HG03159 (cell line): ENCODE results near the gene CCDC83.
A peak's percentile ranks its signal among the peaks of the same experiment; 100 is the strongest.

ENCODE experiments used
- ATAC-seq: cut with Tn5 transposase; IDR thresholded peaks from one replicate; pipeline ENCODE4 v1.9.1; 2021; ENCODE audit warnings: mild to moderate bottlenecking, moderate library complexity; ENCODE audit not compliant: unreplicated experiment

Gene CCDC83

DNA sequence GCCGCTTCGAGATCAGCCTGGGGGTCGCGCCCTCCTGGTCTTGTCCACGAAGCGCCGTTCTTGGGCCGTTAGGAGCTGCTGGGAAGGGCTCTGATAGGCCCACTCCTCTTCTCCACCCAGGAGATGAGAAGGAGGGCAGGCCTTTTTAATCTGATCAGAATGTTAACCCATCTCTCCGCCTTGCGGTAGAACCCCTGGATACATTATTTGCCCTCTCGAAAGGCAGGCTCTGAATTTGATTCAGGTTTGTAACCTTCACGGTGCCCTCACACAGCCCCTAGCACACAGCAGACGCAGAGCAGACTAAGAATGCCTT is at the start of gene CCDC83:
Gene CCDC83 (plus strand): TSS at position 43 of the 316 bp plus-strand sequence. CDS start 9,741 bp downstream, outside the sequence.
- no peak for ATAC-seq

DNA sequence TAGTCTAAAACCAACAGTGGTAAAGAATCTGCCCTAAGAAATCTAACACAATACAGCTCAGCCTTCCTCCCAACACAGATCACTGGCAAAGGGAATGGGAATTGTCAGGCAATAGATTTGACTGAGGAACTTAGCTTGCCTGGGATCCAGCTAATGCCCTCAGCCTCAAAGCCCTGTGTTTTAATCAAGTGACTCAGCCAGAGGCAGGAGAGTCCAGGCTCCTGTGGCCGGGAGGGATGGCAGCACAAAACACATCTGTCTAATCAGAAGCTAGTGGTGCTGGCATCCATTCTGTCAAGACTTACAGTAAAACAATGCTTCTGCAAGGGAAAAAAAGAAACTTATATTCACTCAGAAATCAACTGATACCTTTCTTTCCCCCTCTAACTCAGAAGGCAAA is 49.8 kb upstream of the CCDC83 start:
- no peak for ATAC-seq

DNA sequence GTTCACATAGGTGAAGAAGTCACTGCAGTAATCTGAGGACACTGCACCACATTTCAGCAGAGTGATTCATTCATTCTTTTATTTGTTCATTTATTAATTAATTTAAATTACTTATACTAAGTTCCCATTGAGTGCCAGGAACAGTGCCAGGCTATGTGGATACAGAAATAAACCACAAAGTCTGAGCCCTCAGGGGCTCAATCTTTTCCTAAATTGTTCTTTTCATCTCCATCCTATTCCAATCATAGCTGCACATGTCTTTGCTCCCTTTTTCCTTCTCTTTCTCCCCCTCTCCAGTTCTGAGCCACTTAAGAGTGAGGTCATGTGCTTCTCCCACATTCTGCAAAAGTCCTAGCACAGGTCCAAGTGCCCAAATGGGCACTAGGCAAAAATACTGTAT is 49.2 kb upstream of the CCDC83 start:
- ATAC-seq, result no peak

DNA sequence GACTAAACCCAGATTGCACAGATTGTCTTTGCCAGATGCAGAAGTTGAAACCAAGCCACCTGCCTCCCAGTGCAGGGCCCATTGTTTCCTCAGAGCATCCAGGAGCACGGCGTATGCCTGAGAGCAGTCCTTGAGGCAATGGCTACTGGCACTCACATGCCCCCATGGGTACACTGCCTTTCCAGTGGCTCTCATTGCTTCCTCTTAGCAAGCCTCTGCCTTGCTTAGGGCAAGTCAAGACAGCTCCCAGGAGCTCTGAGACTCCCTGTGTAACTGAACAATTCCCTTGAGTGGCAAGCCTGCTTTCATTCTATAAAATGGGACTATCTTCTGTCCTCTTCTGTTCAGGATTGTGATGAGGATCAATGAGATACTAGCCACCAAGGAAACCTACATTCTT is 48.3 kb upstream of the CCDC83 start:
- ATAC-seq, result no peak

DNA sequence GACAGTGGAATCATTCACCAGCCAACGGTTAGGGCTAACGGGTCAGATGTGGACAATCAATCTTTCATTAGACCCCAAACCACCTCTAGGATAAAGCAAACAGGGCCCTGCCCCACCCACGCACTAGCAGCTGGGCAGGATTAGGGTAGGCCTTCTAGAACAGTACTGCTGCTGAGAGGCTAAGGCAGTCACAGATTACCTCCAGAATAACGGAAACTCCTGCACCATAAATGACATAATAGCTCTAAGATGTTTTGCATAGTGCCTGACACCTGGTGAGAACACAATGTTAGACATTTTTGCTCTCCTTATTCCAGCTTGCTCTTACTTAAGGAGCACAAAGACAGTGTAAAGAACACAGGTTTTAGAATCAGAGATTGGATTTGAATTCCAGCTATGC is 46.0 kb upstream of the CCDC83 start:
- ATAC-seq, result peak; percentile 66

DNA sequence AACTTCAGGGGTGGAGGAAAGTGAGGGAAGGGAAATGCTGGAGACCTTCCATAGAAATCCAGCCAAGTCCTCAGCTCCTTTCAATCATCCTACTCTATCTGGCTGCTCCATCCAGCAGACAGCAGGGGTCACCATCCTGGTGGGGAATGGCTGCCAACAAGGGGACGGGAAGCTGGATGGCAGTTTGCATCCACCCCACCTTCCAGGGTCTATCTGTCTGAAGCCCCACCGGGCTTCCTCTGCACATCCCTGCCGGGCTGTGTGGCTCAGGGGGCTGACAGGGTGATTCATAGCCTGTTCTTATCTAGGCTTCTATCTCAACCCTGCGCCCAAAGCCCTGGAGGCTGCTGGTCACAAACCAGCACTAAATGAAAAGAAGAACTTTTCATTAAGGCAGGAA is 45.3 kb upstream of the CCDC83 start:
- ATAC-seq, result no peak

DNA sequence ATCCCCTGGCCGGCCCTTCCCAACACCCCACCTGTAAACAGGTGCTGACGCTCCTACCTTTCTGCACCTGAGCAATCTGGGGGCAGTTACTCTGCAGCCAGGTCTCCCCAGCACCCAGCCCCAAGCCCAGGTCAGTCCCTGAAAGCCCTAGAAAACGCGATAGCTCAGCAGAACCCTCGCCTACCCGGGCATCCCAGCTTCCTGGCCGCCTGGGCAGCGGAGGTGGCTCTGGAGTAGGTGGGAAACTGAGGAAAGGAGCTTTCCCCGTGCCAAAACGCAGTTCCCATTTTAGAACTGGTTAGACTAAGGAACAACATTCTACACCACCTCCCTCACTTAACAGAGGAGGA is 44.7 kb upstream of the CCDC83 start:
- no peak for ATAC-seq

DNA sequence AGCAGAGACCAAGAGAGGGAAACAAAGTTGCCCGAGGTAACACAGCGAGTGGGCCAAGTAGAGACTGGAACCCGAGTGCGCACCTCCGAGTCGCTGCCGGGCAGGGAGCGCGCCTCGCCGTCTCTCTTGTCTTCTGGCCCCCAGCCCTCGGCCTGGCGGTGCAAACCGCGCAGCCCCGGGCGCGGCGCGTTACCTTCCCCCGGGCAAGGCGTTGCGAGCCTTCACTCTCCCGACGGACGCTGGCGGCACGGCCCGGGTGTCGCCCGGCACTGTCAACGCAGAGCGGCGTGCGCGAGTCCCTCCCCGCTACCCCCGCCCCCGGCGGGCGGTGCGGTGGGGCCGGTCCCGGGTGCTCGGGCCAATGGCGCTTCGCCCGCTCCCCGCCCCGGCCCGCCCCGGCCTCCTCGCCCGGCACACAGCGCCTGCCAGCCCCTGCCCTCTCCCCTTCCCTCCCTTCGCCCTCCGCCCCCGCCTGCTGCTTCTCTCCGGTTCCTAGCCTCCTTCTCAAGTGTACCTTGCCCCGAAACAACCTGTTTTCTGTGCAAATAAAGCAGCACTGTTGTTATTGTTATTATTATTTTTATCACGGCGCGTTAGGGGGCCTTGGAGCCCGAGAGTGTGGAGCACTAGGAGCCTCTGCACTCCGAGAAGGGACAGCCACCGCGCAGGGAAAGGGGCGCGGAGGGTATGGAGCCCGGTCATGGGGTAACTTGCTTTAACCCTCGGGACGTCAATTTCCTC is 44.1 kb upstream of the CCDC83 start, which contains the start of gene SYTL2:
Gene SYTL2 (minus strand): TSS at position 271 of the 741 bp plus-strand sequence. CDS start 53,416 bp downstream, outside the sequence.
- peak; percentile 85 for ATAC-seq

DNA sequence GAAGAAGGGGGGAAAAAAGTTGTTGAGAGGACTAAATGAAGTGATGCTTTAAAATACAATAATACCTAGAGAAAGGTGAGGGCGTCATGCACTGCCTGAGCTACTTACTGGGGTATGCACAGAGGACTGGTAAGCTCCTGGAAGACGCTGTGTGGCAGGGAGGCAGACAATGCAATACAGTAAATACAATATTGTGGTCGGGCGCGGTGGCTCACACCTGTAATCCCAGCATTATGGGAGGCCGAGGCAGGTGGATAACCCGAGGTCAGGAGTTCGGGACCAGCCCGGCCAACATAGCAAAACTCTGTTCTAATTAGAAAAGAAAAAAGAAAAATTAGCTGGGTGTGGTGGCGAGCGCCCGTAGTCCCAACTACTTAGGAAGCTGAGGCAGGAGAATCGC is 43.6 kb upstream of the CCDC83 start:
- ATAC-seq, result no peak

DNA sequence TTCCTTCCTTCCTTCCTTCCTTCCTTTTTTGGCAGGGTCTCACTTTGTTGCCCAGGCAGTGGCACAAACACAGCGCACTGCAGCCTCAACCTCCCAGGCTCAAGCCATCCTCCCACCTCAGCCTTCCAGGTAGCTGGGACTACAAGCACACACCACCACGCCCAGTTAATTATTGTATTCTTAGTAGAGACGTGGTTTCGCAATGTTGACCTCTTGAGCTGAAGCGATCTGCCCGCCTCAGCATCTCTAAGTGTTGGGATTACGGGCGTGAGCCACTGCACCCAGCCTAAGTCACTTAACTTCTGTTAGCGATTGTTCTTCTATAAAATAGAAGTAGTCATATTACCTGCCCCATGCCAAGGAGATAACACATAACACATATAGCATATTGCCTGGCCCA is 41.5 kb upstream of the CCDC83 start:
- ATAC-seq, result no peak

DNA sequence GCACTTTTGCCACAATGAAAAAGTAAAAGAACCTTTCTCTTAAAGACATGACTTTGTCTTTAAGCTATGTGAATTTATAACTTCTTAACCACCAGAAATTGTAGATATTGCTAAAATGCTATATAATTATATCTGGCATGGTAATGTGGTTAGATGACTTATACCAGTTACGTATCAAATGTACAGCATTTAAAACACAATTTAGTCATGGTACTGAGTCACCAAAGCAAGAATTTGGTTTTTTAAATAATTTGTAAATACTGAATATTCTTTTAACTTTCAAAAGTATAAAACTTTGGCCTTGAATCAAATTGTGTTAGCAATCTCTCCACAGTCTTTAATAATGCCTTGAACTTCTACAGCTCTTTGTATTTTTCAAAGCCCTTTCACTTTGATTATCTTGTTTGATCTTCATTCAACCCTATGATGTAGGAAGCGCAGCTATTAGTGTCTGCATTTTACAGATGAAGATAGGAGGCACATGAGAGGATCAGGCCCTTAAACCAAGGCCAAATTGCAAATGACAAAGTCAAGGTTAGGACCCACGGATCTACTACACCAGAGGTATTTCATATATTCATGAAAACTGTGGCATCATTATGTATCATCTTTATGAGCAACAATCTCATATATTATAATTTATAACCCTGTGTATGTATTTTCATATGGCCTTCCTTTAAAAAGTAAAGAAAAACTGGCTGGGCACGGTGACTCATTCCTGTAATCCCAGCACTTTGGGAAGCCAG is 39.8 kb upstream of the CCDC83 start:
- no peak for ATAC-seq

DNA sequence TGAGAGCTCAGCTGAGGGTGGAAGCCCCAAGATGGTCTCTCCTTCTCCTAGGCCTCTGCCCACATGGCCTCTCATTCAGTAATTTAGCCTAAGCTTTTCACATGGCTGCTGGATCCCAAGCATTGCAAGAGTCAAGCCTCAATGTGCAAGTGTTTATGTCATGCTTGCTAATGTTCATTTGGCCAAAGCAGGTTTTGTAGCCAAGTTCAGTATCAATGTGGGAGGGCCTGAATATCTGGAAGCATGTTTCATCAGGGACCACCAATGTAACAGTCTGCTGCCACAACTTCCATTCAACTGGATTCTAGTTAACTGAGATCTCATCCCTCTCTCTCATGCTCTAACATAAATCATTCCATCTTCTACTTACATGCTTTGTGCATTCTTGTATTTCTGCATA is 35.7 kb upstream of the CCDC83 start:
- ATAC-seq, result no peak

DNA sequence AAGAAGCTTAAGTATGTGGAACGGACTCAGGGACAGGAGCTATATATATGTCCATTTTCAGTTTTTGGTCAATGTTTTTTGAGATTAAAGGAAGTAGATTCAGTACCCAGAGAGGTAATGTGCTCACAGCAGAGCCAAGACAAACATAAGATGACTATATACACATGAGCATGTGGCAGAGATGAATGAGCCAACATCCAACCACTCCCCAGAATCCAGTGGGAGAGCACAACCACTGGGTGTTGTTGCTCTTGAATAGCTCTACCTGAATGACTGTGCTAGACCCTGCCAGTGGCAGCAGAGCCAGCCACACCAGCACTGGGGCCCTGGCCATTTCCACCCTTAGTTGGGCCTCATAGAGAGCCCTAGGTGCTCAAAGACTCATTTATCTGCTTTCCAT is 33.5 kb upstream of the CCDC83 start:
- ATAC-seq, result no peak

DNA sequence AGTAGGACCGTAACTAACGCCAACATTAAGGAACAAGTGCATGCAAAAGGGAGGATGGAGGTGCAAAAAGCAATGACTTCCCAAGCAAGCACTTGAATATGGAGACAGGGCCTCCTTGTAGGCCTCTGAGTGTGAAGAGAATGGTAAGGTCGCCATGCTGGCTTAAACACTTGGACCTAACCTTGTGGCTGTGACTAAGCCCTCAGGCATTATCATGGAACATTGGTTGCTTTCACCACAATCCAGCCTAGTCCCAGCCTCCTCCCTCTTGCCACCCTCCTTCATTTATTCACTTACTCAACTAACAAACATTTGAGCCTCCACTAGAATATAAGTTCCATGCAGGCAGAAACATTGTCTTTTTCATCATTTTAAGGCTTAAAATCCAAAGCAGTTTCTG is 32.4 kb upstream of the CCDC83 start:
- ATAC-seq, result no peak

DNA sequence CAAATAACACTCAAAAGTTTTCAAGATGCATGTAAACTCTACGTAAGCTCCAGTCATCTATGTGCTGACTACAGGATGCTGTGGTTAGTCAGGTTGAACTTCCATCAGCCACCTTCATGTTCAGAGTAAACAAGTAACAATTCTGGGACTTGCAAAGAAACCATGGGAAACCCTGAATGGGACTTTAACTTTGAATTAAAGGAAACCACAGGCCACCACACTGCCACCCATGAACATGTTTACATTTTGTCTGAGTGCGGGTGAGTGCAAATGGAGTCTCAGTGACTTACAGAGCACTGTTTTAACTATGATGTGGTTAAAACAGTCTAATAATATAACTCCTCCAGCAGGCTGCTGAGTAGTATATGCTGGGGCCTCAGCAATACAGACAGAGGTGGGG is 31.4 kb upstream of the CCDC83 start:
- no peak for ATAC-seq

DNA sequence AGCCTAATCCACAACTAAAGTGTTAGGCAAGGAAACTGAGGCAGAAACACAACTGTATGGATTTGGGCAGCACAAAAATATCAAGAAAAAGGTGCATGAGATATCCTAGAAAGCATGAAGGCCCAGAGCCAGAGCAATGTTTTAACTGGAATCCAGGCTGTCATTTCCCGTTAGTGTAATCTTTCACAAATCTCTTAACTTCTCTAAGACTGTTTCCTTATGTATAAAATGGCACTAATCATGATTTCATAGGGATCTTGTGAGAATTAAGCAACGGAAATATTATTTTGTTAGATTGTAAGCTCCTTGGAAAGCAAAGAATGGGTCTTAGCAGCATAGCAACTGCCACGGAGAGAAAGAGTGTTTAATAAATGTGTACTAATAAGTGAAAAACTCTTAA is 29.6 kb upstream of the CCDC83 start:
- no peak for ATAC-seq

DNA sequence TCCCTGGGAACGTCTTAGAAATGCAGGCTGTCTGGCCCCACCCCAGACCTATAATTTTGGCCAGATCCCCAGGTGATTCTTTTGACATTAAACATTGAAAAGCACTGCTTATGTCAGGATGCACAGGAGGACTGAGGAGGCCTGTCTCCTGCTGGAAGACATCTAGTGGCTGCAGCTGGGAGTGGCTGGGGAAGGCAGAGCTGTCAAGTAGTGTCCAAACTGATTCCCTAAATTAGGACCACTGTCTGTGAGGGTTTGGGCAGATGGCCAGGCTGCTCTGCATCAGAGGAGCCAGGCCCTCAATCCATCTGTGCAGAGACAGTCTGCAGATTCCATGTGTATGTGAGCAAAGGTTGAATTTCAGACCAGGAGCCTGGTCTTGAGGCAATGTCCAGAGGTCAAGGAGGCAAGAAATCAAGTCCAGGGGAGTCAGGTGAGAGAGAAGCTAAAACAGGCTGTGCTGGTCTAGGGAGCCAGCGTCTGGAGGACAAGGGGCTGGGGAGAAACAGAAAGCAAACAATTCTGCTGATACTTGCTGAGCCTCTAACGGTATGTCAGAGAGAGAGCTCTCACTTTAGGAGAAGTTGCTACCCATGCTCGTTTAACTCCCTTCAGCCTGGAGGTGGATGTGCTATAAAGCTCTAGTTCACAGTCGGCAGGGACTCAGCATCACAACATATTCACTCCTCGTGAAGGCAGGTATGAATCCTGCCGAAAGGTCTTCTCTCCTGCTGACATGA is 28.9 kb upstream of the CCDC83 start:
- peak; percentile 60 for ATAC-seq

DNA sequence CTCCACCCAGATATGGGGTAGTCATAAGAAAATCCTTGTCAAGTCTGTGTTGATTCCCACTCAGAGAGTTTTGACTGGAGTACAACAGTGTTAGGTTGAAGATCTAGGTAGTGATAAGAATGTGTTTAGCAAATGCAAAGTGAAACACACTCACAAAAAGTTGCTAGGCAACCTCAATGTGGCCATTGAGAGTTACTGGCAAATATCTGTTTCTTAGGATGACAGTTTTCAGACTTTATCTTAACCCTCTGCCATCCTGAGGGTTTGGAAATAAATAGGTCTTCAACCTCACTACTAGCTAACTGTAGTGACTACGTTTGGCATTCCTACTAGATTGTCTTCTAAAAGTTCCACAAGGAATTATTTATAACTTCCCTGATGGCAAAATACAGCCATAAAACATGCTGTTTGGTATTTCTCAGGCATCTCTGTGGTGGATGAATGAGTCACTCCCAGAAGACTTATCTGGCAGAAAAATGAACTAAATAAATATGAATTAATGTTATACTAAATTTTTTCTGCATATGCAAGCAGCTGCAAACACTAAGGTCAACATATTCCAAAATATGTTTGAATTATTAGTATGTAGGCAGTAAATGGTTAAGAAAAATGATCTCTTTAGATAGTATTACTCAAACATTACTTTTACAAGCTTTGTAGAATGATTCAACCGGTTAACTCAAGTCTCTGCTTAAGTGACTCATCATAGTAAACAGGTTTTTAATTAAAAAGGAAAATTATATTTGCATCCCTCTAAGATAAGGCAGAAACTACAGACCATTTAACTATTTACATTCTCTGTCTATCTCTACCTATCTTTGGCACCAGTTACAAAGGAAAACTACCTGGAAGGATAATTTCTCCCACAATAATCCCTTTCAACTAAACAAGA is 27.2 kb upstream of the CCDC83 start:
- no peak for ATAC-seq

DNA sequence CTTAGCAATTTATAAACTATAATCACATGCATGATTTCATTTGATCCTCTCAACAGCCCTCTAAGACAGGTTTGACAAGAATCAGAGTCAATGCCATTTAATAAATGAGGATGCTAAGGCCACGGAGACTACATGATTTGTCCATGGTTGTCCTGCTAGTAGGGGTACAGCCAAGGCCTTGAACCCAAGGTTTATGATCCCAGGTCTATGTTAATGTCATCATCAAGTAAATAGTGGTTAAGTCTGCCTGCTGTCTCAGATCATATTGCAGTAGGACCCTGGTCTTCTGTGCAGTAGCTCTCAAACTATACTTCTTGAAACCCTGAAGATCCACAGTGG is 26.6 kb upstream of the CCDC83 start:
- ATAC-seq, result no peak

DNA sequence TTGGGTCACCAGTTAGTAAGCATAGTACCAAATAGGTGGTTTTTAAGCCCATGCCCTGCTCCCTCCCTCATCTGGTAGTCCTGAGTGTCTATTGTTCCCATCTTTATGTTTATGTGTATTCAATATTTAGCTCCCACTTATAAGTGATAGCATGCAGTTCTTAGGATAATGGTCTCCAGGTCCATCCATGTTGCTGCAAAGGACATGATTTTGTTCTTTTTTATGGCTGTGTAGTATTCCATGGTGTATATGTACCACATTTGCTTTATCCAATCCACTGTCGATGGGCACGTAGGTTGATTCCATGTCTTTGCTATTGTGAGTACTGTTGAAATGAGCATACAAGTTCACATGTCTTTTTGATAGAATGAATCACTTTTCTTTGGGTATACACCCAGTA is 26.0 kb upstream of the CCDC83 start:
- no peak for ATAC-seq

DNA sequence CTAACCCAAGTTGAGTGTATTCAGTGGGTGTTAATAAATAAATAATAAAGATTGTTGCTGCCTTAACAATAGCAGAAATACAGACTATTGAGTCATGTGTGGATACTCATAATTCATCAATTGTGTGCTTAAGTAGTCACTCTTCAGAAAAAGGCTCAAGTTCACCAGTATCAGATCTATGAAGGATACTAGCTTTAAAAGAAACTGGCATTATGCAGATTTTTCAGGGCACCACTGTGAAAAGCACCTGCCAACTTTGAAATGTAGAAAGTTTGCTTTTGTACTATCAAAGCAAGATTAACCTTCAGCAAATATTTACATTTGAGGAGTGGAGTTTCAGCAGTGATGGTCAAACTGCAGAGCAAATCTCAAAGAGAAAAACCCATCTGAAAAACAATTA is 24.1 kb upstream of the CCDC83 start:
- ATAC-seq, result no peak
